GM21528 (cell line): ENCODE measurements around the gene FAM50A.
"Not testable (repeated sequence)": the region's sequence is repeated elsewhere in the genome, so short reads cannot be mapped to it uniquely, and the experiment has no call there.

Source experiments
- ATAC-seq: cut with Tn5 transposase; IDR thresholded peaks from one replicate; pipeline ENCODE4 v1.9.1; 2021; ENCODE audit warnings: mild to moderate bottlenecking, moderate library complexity; ENCODE audit not compliant: unreplicated experiment, low FRiP score

FAM50A gene

GRCh38 chrX:154481911-154482601 lies 38.1 kb downstream of the FAM50A start:
- ATAC-seq = no peak

- no peak for ATAC-seq
These were observed 38.8 kb downstream of the FAM50A start for GRCh38 chrX:154482786-154483185.

- ATAC-seq = no peak
These were observed 39.4 kb downstream of the FAM50A start for GRCh38 chrX:154483325-154483724.

DNA sequence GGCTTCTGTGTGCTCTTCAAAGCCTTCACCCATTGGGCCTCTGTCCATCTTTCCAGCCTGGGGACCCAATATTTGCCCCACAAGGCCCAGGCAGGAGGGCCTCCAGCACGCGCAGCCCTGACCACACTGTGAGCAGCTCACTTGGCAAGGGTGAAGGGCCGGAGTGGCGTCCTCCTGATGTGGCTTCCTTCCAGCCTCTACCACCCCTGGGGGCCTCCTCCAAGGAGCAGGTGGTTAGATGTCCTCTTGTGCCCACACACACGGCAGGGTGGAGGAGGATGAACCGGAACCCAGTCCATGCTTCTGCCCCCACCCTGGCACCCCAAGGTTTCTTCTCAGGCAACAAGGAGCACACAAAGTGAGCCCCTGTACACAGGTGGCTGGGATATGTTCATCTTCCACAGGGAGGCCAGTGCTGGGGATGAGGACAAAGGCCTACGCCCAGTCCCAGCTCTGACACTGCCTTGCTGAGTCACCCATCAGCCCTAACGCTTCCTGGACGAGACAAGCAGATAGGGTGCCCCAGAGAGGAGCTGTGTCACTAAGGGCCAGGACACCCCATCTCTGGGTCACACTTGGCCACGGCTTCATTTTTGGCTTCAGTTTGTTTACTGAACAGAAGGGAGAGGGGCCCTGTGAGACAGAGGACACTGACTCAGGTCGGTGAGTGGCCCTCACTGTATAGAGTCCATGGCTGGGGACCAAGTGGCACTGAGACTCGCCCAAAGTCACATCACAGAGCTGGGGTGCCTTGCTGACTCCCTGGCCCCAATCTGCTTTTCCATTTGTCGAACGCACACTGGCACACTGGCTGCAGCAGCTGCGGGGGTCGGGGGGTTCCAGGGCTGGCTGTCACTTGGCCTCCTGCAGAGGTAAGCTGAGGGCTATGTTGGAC lies 40.6 kb downstream of the FAM50A start:
- no peak for ATAC-seq

DNA sequence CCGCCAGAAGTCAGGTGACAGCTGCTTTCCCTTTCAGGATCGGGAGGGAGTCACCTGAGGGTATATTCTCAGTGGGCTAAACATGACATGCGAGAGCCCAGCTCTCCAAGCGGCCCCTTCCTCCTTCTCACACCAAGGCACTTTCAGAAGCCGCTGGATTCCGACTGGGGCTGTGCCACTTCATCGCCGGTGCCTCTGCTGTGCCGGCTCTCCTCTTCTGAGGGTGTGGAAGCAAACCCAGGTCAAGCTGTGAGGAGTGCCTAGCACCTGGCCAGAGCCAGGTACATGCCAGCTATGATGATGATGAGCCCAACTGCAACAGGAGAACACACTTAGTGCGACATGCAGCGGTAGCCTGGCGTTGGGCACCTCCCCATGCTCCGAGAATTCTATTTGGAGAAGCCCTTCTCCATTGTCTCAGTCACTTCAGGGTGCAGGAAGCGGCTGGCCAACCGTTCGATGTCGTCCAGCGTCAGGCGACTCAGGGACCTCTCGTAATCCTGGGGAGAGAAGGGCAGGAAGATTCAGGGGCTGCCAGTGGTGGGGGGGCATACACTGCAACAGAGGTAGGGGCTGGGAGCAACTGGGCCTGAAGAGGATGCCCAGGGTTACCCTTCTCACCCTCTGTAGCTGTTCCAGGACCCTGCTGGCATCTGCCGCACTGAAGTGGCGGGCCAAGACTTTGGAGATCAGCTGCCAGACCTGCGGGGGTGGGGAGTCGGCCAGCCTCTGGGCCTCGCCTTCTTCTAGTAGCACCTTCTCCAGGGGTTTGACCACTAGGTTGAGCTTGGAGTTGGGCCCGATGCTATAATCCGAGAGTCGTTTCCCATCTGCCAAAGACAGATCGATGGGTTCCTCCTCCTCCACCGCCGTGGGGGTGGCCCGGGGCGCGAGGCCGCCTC lies 41.5 kb downstream of the FAM50A start:
- no peak for ATAC-seq

GRCh38 chrX:154486052-154486395 lies 42.1 kb downstream of the FAM50A start:
- ATAC-seq = no peak

GRCh38 chrX:154486396-154487207 lies 42.7 kb downstream of the FAM50A start, which contains the start of gene UBL4A:
UBL4A (minus strand) TSS chrX:154486615; CDS start chrX:154486584, 31 bp downstream.
- ATAC-seq = no peak

DNA sequence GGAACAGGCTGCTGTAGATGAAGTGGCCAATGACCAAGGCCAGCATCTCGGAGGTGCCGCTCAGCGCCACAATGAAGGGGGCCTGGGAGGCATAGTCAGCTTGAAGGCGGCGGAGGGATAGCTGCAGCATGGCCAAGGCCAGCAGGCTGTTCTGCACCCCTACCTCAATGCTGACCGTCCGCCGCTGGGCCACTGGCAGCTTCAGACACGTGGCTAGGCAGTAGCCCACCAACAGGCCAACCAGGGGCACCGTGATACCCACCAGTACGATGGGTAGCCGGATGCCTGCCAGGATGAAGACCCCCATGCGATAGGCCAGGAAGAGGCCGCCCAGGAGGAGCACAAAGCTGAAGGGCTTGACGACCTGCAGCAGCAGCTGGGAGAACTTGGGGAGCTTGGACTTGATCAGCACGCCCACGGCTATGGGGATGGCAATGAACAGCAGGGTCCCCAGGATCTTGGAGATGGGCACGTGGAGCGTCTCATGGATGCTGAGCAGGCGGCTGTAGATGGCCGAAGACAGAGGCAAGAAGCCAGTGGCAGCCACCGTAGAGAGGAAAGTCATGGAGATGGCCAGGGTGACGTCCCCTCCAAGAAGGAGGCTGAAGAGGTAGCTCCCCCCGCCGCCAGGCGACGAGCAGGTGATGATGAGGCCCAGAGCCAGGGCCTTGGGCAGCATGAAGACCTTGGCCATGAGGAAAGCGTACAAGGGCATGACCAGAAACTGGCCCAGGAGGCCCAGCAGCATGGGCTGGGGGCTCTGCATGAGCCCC lies 43.8 kb downstream of the FAM50A start:
- ATAC-seq = no peak

DNA sequence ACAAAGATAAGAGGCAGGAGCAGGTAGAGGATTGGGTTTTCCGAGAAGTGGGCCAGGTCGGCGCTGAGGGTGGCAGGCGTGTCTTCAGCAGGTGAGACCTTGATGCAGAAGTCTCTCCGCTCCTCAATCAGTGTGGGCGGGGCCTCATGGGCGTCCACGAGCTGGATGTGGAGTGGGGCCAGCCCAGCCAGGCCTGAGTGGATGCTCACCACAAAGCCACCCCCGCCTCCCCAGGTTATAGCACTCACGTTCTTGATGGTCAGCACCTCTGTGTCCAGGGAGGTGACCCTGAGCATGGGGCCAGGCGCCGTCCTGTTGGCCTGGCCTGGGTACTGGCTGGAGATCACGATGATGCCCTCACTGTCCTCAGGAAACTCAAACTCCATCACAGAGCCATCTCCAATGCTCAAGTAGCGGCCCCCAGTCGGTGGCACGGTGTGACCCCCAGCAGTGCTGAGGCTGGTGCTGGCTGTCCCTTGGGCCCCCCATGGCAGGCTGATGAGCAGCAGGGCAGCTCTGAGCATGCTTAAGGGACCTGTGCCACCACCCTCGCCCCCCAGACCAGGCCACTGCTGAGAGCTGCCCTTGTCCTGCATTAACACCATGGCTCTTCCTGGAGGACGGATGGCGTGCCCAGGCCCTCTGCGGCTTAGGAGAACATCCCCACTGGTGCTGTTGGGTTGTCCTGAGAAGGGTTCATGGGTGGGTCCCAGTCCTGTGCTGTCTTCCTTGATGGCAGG lies 44.6 kb downstream of the FAM50A start:
- no peak for ATAC-seq

DNA sequence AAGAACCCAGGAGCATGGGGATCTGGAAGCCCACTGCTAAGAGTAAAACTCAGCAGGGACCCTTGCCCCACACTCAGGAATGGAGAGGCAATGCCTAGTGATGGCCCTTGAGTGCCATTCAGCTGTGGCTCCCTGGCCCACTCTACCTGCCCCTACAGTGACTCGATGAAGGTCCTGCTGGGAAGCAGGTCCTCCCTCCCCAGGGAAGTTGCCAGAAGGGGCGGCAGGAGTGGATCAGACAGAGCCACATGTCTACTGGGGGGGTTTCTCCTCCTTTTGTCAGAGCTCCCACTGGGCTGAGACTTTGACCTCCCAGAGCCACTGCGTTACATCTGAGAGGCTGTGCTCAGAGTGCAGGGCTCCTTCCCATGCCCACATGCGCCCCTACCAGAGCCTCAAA lies 45.2 kb downstream of the FAM50A start:
- no peak for ATAC-seq

- peak; percentile 29 for ATAC-seq
These were observed 46.1 kb downstream of the FAM50A start for GRCh38 chrX:154490021-154490413.

- ATAC-seq = peak; percentile 71
These were observed 46.6 kb downstream of the FAM50A start, which contains the start of gene SLC10A3 for GRCh38 chrX:154490414-154491083. SLC10A3 (minus strand) TSS chrX:154490629; CDS start chrX:154488940, 1,689 bp downstream.

DNA sequence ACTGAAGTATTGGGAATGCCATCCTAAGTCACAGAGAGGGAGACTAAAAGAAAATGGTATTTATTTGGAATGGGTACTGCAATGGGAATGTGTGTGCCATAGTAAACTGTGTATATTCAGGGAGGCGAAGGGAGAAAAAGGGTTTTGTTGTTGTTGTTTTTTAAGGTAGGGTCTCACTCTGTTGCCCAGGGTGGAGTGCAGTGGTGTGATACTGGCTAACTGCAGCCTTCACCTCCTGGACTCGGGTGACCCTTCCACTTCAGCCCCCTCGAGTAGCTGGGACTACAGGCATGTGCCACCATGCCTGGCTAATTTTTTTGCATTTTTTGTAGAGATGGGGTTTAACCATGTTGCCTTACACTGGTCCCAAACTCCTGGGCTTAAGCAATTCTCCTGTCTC lies 50.8 kb downstream of the FAM50A start:
- no peak for ATAC-seq

DNA sequence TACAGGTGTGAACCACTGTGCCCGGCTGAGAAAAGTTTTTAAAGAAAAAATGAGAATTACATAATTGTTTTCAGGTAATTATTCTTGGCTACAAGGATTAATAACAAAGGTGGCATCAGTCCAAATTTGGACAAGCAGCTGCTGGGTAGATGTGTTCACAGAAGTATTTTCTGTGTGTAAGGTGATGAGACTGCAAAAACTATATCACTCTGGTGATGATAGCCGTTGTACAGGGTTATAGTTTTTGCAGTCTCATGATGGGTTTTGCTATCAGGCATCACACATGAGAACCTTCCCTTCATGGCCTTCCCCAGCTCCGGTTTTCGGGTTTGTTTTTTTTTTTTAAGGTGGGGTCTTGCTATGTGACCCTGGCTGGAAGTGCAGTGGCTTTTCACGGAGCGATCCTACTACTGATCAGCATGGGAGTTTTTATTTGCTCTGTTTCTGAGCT lies 51.6 kb downstream of the FAM50A start:
- ATAC-seq = no peak

DNA sequence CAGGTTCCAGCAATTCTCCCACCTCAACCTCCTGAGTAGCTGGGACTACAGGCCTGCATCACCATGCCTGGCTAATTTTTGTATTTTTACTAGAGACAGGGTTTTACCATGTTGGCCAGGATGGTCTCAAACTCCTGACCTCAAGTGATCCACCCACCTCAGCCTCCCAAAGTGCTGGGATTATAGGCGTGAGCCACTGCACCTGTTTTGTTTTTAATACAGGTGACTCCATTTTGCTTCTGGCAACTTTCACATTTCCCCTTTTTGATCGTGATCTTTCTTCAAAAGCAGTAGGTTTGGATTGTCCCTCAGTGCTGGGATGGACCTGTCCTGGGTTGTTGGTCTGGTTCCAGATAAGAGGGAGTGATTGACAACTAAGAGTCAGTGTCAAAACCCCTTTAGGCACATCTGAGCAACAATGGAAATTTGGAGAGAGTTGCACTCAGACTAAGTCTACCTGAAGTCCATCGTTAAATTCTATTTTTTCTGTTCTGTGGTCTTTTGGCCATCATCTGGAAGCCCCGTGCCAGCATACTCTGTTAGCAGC lies 52.7 kb downstream of the FAM50A start:
- not testable (repeated sequence) for ATAC-seq
